Stimulated activated CD4-positive, alpha-beta T cell treated with anti-CD3 and anti-CD28 coated beads, Interleukin-2, amount 100 ng/mL, for 4 hours (primary cell): ENCODE measurements around the gene CYYR1.
"Not testable (repeated sequence)": the region's sequence is repeated elsewhere in the genome, so short reads cannot be mapped to it uniquely, and the experiment has no call there.

Experiments used
- DNase-seq: peaks from one replicate; pipeline ENCODE4 v3.0.0-alpha.2; 2020; ENCODE audit warnings: low read depth

Gene CYYR1

GRCh38 chr21:26489781-26490180, 83.3 kb downstream of the CYYR1 start:
- no peak for DNase-seq

- no peak for DNase-seq
These were observed 85.1 kb downstream of the CYYR1 start for GRCh38 chr21:26487981-26488480.

- no peak for DNase-seq
These were observed 99.6 kb downstream of the CYYR1 start for GRCh38 chr21:26473471-26473870.

- DNase-seq = no peak
These were observed 102.0 kb downstream of the CYYR1 start for GRCh38 chr21:26471099-26471471.

GRCh38 chr21:26470351-26471098, 102.6 kb downstream of the CYYR1 start:
- DNase-seq = no peak

GRCh38 chr21:26469789-26470188, 103.3 kb downstream of the CYYR1 start:
- no peak for DNase-seq

GRCh38 chr21:26465916-26466315, 107.2 kb downstream of the CYYR1 start:
- no peak for DNase-seq

GRCh38 chr21:26461500-26461899, 111.6 kb downstream of the CYYR1 start:
- no peak for DNase-seq

- DNase-seq = no peak
These were observed 112.5 kb downstream of the CYYR1 start for GRCh38 chr21:26460621-26461020.

- DNase-seq = not testable (repeated sequence)
These were observed 114.2 kb downstream of the CYYR1 start for GRCh38 chr21:26458854-26459253.

- no peak for DNase-seq
These were observed 115.3 kb downstream of the CYYR1 start for GRCh38 chr21:26457817-26458216.

GRCh38 chr21:26453267-26453666, 119.8 kb downstream of the CYYR1 start:
- DNase-seq = no peak

GRCh38 chr21:26451081-26451740, 121.9 kb downstream of the CYYR1 start:
- DNase-seq = no peak

GRCh38 chr21:26449161-26449560, 123.9 kb downstream of the CYYR1 start:
- no peak for DNase-seq

- DNase-seq = no peak
These were observed 124.3 kb downstream of the CYYR1 start for GRCh38 chr21:26448751-26449150.

GRCh38 chr21:26447932-26448475, 125.1 kb downstream of the CYYR1 start:
- no peak for DNase-seq

GRCh38 chr21:26445440-26445839, 127.6 kb downstream of the CYYR1 start:
- DNase-seq = no peak

- no peak for DNase-seq
These were observed 128.4 kb downstream of the CYYR1 start for GRCh38 chr21:26444646-26445045.

GRCh38 chr21:26443867-26444266, 129.2 kb downstream of the CYYR1 start:
- no peak for DNase-seq

GRCh38 chr21:26443291-26443690, 129.8 kb downstream of the CYYR1 start:
- DNase-seq = no peak

GRCh38 chr21:26441149-26441548, 131.9 kb downstream of the CYYR1 start:
- no peak for DNase-seq

- no peak for DNase-seq
These were observed 134.1 kb downstream of the CYYR1 start for GRCh38 chr21:26438976-26439375.

- DNase-seq = no peak
These were observed 135.6 kb downstream of the CYYR1 start for GRCh38 chr21:26437326-26438009.
